ENCODE measurements around the gene OR5M11.
"Not testable (repeated sequence)": the region's sequence is repeated elsewhere in the genome, so short reads cannot be mapped to it uniquely, and the experiment has no call there.

The OR5M11 gene

DNA sequence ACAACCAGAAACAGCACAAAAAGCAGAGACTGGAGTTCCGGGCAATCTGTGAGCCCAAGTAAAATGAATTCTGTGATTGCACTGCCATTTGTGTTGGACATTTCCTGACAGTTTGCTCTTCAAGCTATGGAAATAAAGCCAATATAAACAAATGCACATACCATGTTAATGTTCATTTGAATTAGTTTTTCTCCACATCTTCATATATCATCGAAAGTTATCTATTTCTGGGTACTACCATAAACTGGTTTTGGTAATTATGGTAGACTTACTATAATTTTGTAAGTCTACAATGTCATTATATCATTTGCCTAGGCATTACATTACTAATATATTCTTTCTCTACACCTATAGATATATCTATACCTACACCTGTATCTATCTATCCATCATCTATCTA, at the start of gene OR5M11:
Gene OR5M11 (minus strand): TSS at position 101 of the 400 bp plus-strand sequence. CDS start 0 bp downstream, at position 101.
- DNase-seq: no peak

DNA sequence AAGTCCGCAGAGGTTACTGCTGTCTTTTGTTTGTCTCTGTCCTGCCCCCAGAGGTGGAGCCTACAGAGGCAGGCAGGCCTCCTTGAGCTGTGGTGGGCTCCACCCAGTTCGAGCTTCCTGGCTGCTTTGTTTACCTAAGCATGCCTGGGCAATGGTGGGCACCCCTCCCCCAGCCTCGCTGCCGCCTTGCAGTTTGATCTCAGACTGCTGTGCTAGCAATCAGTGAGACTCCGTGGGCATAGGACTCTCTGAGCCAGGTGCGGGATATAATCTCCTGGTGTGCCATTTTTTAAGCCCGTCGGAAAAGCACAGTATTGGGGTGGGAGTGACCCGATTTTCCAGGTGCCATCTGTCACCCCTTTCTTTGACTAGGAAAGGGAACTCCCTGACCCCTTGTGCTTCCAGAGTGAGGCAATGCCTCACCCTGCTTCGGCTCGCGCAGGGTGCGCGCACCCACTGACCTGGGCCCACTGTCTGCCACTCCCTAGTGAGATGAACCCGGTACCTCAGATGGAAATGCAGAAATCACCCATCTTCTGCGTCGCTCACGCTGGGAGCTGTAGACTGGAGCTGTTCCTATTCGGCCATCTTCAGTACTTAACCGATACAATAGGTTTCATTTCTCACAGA, 49.1 kb upstream of the OR5M11 start:
- DNase-seq: not testable (repeated sequence)

DNA sequence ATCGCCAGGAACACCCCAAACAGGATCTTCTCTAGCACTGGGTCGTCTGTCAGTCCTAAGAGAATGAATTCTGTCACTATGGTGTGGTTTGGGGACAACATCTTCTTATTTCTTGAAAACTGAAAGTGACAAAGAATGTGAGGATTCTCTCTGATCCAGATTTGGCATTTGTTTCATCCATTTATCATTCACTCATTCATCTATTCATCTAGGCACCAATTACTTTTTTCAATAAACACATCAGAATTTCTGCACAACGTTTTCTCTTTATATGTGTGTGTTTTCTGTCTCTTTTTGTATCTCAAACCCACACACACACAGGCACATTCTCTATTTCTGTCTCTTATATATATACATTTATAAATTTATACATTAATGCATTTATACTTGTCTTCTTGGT, 34.6 kb upstream of the OR5M11 start, which contains the start of gene OR5M10:
Gene OR5M10 (minus strand): TSS at position 101 of the 400 bp plus-strand sequence. CDS start 0 bp downstream, at position 101.
- DNase-seq: no peak

DNA sequence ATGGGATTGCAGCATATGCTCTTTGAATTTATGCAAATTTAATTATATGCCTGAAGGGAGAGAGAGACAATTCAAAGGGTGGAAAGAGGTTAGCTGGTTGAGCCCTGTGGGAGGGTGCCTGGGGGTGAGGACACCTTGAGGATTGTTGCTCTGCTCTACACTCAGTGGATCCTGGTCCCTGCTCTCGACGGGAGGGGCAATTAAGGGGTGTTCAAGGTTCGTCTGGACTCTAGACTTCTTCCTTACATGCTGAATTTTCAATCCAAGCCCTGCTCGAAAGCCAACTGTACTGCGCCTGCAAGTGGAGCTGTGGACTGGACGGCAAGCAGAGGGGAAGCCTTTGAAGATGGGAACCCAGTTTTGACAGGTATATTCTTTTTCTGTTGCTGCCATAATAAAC, 15.5 kb upstream of the OR5M11 start:
- no peak for DNase-seq

DNA sequence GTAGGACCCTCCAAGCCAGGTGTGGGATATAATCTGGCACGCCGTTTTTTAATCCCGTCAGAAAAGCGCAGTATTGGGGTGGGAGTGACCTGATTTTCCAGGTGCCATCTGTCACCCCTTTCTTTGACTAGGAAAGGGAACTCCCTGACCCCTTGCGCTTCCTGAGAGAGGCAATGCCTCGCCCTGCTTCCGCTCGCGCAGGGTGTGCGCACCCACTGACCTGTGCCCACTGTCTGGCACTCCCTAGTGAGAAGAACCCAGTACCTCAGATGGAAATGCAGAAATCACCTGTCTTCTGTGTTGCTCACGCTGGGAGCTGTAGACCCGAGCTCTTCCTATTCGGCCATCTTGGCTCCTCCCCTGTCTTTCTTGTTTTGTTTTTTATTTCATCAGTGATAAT, 11.6 kb upstream of the OR5M11 start:
- not testable (repeated sequence) for DNase-seq

DNA sequence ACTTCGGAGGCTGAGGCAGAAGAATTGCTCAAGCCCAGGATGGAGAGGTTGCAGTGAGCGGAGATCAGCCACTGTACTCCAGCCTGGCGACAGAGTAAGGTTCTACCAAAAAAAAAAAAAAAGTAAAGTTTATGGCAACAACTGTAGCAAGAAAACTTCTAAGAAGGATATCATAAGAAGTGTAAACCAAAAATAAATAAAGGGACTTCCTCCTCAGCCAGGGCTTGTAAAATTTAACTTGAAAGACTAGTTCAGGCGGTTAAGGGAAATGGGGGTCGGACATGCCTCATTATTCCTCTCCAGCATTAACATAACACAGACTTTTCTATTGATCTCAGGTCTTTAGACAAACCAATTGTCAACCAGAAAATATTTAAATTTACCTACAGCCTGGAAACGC, 2.5 kb upstream of the OR5M11 start:
- DNase-seq: no peak

DNA sequence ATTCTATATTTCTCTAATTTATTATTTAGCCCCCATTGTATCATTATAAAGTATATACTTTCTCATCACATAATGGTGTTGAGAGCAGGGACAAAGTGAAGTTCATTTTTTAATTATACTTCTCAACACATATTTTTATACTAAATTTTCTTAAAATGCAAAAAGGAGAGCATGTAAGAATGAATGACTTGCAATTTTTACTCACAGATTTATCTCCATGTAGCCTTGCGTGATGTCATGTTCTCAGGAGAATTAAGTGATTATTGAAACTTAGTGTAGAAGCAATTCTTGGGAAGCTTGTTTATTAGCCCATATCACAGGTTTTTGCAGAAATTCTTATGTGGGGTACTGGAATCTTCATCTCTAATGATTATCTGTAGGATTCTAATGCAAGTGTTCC, 682 bp upstream of the OR5M11 start:
- no peak for DNase-seq

DNA sequence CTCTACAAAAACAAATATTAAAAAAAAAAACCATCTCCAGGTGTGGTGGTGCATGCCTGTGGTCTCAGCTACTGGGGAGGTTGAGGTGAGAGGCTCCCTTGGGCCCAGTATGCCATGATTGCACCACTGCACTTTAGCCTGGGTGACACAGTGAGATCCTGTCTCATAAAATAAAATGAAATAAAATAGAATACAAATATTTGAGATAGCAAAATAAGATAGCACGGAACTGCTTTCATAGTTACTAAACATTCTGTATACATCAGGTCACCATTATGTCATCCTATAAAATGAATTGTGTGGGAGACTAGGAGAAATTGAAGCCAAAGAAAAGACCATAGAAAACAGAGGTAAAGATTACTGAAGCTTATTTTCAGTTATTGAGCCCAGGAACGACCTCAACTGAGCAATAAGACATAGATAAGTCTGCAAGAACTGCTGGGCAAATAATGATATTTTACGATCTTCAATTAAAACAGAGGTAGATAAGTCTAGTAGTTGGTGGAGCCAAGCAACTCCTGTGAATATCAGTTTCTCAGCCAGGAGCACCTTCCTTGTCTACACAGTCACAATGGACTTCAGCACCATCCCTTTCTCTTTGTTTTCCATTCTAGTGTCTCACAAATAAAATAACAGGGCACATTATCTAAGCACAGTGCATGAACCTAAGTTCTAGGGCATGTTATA, 9.9 kb downstream of the OR5M11 start:
- DNase-seq: no peak

DNA sequence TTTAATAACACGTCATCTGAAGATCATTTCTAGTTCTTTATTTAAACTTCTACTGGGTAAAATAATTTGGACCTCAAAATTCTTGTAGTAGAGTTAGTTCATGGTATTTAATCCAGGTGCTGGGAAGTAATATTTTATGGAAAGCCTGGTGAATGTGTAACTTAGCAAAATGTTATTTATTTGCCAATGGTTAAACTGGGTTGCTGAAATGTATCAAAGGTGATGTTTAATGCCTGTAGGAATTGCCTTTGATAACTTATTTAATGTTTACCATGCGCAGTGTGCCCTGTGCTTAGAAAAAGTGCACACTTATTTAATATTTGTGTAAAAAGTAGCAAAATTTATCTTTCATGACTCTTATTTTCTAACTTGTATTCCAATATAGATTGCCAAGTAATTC, 11.2 kb downstream of the OR5M11 start:
- DNase-seq: no peak

DNA sequence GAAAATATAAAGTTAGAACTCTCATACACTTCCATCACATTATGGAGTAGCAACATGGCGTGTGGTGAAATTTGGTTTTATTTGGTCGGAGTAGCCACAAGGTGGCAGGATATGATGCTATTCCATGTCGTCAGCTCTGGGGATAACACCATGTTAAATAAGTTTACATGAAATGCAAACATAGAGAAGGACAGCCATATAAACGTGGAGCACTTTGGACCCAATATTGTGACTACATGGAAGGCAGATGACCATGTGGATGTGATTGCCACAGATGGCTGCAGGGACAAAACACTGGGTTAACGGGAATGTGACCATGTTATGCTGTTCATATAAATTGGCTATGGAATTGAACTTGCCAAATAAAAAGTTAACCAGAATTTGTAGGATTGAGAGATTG, 21.0 kb downstream of the OR5M11 start:
- DNase-seq: no peak

DNA sequence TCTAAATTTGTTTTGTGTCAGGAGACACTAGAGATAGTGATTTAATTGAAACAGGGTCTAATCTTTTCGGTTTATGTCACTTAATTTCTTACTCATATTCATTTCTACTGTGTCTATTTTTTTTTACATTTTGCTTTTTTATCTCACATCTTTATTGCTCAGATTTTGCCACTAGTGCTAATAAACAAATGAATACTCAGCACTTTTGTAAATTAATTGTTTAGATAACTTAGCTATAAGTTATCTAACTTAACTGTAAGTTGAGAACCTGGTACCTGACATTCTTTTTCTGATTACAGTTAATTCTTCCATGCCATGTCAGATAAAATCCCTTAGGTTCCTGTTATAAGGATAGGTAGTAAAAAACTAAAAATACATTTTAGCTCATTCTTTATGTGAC, 29.8 kb downstream of the OR5M11 start:
- DNase-seq: no peak

DNA sequence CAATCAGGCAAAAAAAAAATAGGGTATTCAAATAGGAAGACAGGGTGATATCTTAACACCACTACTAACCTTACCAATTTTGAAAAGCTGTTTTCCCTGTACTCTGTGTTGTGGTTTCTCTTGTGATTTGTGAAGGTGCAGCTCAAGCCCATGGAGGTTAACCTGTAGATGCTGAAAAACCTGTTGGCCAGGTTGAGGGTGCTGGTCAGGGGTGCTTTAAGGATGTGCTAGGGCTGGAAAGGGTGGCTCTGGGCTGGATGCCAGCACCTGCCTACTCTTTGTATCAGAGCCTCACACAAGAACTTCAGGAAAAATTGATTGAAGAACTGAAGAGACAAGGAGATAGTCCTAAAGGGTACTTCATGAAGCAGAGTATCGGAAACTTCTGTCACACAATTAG, 33.6 kb downstream of the OR5M11 start:
- DNase-seq: no peak

DNA sequence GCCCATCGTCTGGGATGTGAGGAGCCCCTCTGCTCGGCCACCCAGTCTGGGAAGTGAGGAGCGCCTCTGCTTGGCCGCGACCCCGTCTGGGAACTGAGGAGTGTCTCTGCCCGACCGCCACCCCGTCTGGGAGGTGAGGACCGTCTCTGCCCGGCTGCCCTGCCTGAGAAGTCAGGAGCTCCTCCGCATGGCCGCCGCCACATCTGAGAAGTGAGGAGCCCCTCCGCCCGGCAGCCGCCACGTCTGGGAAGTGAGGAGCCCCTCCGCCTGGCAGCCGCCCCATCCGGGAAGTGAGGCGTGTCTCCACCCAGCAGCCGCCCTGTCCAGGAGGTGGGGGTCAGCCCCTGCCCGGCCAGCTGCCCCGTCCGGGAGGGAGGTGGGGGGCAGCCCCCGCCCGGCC, 46.0 kb downstream of the OR5M11 start:
- DNase-seq: no peak

DNA sequence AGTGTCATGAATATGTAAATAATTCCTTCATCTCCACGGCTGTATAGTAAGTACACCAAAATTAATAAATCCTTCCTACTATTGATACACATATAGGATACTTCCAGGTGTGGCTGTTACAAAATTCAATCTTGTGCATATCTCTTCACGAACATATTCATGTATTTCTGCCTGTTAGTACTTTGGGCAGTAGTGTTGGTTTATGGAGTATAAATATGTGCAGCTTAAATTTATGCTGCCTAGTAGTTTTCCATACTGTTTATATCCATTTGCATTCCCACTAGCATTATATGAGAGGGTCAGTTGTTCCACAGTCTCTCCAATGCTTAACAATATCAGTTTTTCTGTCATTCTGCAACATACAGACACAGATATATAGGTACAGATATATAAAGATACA, 47.9 kb downstream of the OR5M11 start:
- no peak for DNase-seq
